B cell (primary cell): ENCODE data around the gene ELMO1.

Experiments
- CTCF ChIP-seq: fragments of 200-600 bp; IDR thresholded peaks from one replicate; pipeline ENCODE4 v1.8.0; 2022; ENCODE audit warnings: antibody characterized with exemption, mild to moderate bottlenecking
- EZH2 ChIP-seq: IDR thresholded peaks from 2 replicates; pipeline ENCODE4 v1.6.1; 2012; ENCODE audit warnings: borderline replicate concordance, low read depth, mild to moderate bottlenecking, moderate library complexity, low read length; ENCODE audit not compliant: insufficient read depth, poor library complexity, severe bottlenecking

DNA sequence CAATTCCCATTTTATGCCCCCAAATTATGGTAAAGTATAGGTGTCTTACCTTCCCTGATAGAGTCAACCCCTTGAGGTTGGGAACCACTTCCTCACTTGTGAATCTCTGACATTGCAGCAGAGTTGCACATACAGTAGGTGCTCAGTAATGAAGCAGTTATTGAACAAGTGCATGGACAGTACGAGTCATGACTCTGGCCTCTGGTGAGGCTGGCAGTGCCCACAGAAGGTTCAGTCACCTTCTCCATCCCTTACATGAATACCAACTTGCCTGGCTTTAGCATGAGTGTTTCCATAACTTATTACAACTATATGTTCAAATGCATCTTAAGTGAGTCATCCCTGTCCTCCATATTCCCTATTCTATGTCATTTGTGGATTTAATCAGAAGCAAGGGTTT is 340.0 kb downstream of the ELMO1 start:
- TF ChIP-seq CTCF (no peak), EZH2 (no peak)
